SK-N-MC (cell line): Measurements from ENCODE around the gene PLA2G2D.

Experiments
- EZH2 ChIP-seq: fragments of 200-600 bp; sonication (generic); IDR thresholded peaks from one replicate; pipeline ENCODE4 v1.6.1; 2017; ENCODE audit warnings: antibody characterized with exemption
- FOXP2 ChIP-seq: optimal IDR thresholded peaks from 2 replicates; pipeline ENCODE3; 2011; ENCODE audit warnings: mild to moderate bottlenecking, moderate library complexity; ENCODE audit not compliant: insufficient read depth; ENCODE audit errors: extremely low read length, control extremely low read depth
- POLR2AphosphoS5 ChIP-seq: IDR thresholded peaks from 2 replicates; pipeline ENCODE4 v1.6.1; 2012; ENCODE audit warnings: mild to moderate bottlenecking, low read depth, low read length, borderline replicate concordance

- TF ChIP-seq EZH2 (no peak), POLR2AphosphoS5 (no peak), FOXP2 (no peak)
These were observed 7.9 kb downstream of the PLA2G2D start for GRCh38 chr1:20111452-20111851.
